HepG2 (cell line): Measurements from ENCODE around the gene CHTF18. TPM values are rescaled to one million over a fixed set of nuclear protein-coding genes. Genes with fewer than 3 reads are reported as not detected.

Experiments used
- ATF7-NPFF ChIP-seq: sonication (generic); formaldehyde crosslinking; IDR thresholded peaks from 2 replicates; pipeline ENCODE4 v1.8.1; 2023; ENCODE audit warnings: mild to moderate bottlenecking, low read depth, missing genetic modification reagents, moderate library complexity
- CHD4 ChIP-seq: fragments of 200-600 bp; sonication (generic); IDR thresholded peaks from 2 replicates; pipeline ENCODE4 v1.7.0; 2017; ENCODE audit warnings: mild to moderate bottlenecking, low read length, borderline replicate concordance
- CREBL2 ChIP-seq: sonication (generic); formaldehyde crosslinking; IDR thresholded peaks from 2 replicates; pipeline ENCODE4 v1.8.1; 2023; ENCODE audit warnings: missing genetic modification reagents, mild to moderate bottlenecking, borderline replicate concordance
- CSRNP1 ChIP-seq: sonication (generic); formaldehyde crosslinking; IDR thresholded peaks from 2 replicates; pipeline ENCODE4 v1.8.1; 2023; ENCODE audit warnings: mild to moderate bottlenecking, missing genetic modification reagents
- E2F5 ChIP-seq: sonication (generic); formaldehyde crosslinking; conservative IDR thresholded peaks from 2 replicates; pipeline ENCODE4 v1.4.0; 2020; ENCODE audit warnings: missing genetic modification reagents
- HNF1A ChIP-seq, 2 experiments: sonication (generic) in 1 of 2; formaldehyde crosslinking in 1 of 2; IDR thresholded peaks; 2 replicates each; pipeline versions ENCODE4 v1.4.0 to v1.6.1; 2016 to 2020; ENCODE audit warnings: borderline replicate concordance in 1 of 2, low read depth in 1 of 2, mild to moderate bottlenecking in 1 of 2, missing genetic modification reagents in 1 of 2
- RCOR2 ChIP-seq: IDR thresholded peaks from 2 replicates; pipeline ENCODE4 v1.6.1; 2016; ENCODE audit warnings: missing biosample characterization, missing genetic modification reagents
- RXRA ChIP-seq: sonication (generic); formaldehyde crosslinking; IDR thresholded peaks from 2 replicates; pipeline ENCODE4 v1.5.1; 2020; ENCODE audit warnings: missing genetic modification reagents
- SMAD9 ChIP-seq: sonication (generic); formaldehyde crosslinking; IDR thresholded peaks from 2 replicates; pipeline ENCODE4 v1.5.1; 2020; ENCODE audit warnings: mild to moderate bottlenecking, missing genetic modification reagents
- U2AF2 ChIP-seq: fragments of 200-400 bp; formaldehyde crosslinking; IDR thresholded peaks from 2 replicates; pipeline ENCODE4 v1.6.1; 2017; ENCODE audit warnings: low read depth, mild to moderate bottlenecking, low read length
- ZBTB33 ChIP-seq: sonication (generic); formaldehyde crosslinking; IDR thresholded peaks from 2 replicates; pipeline ENCODE4 v1.4.0; 2020; ENCODE audit warnings: missing genetic modification reagents
- ZMYM4 ChIP-seq: sonication (generic); formaldehyde crosslinking; IDR thresholded peaks from 2 replicates; pipeline ENCODE4 v1.8.1; 2023; ENCODE audit warnings: mild to moderate bottlenecking, missing genetic modification reagents
- ZNF124 ChIP-seq: sonication (generic); formaldehyde crosslinking; IDR thresholded peaks from 2 replicates; pipeline ENCODE4 v1.4.0; 2020; ENCODE audit warnings: missing genetic modification reagents
- ZNF687 ChIP-seq: sonication (generic); formaldehyde crosslinking; IDR thresholded peaks from 2 replicates; pipeline ENCODE4 v1.5.1; 2020; ENCODE audit warnings: mild to moderate bottlenecking, missing genetic modification reagents, moderate library complexity
- ZNF768 ChIP-seq: sonication (generic); formaldehyde crosslinking; IDR thresholded peaks from 2 replicates; pipeline ENCODE4 v1.4.0; 2020; ENCODE audit warnings: missing genetic modification reagents
- polyA plus RNA-seq, 8 experiments: library from polyadenylated mRNA; depleted of rRNA in 3 of 8; stranded (reverse) in 7 of 8; unstranded in 1 of 8; fragments of >200 nt; fragmentation: Illumina TruSeq in 4 of 8; extraction: Trizol in 4 of 8; gene quantifications; 2 replicates each; pipeline versions ENCODE4 v1.2.1 to v1.2.3, GENCODE V29; 2011 to 2016; ENCODE audit warnings: low read depth in 4 of 8, missing spikeins in 1 of 8, mixed read lengths in 1 of 8; ENCODE audit not compliant: insufficient read depth in 1 of 8
- total RNA-seq, 5 experiments: library from RNA; depleted of rRNA; stranded (reverse); fragments of >200 nt; fragmentation: Illumina TruSeq; extraction: Trizol; gene quantifications; 2 replicates each; pipeline ENCODE4 v1.2.3, GENCODE V29; 2016; ENCODE audit warnings: low read depth in 1 of 5

The CHTF18 gene
- total and polyA plus RNA-seq, 2 of the 13 experiments (the other 11 are each of a cell fraction or from before 2014, with no cell fraction given): 8.6 to 22.9 TPM

GRCh38 chr16:787321-787966 lies 976 bp upstream of the CHTF18 start (continued):
- 0 out of 2 replicates have a peak, but pooled peaks have one; percentile 41 for TF ChIP-seq CSRNP1 (CRISPR knock-in tag)
- no peak for TF ChIP-seq CREBL2 (CRISPR knock-in tag)
- TF ChIP-seq ZMYM4 (CRISPR knock-in tag): no peak
- no peak for TF ChIP-seq HNF1A (IDR thresholded peaks at IDR 0.05; ENCODE audit: low read depth)
- no peak for TF ChIP-seq HNF1A (CRISPR knock-in tag; IDR thresholded peaks at IDR 0.05; ENCODE audit: borderline replicate concordance)
- peak; percentile 59; the same call in 1 of the 2 replicates for TF ChIP-seq E2F5 (CRISPR knock-in tag)
- TF ChIP-seq ZNF687 (CRISPR knock-in tag): peak; percentile 54
- no peak for TF ChIP-seq U2AF2
- no peak for TF ChIP-seq CHD4
- TF ChIP-seq ATF7-NPFF (CRISPR knock-in tag): peak; percentile 39; the same call in 1 of the 2 replicates
- no peak for TF ChIP-seq RCOR2 (CRISPR knock-in tag)
- TF ChIP-seq RXRA (CRISPR knock-in tag): peak; percentile 46; the same call in 1 of the 2 replicates
- no peak for TF ChIP-seq SMAD9 (CRISPR knock-in tag)
- peak; percentile 56; the same call in 1 of the 2 replicates for TF ChIP-seq ZBTB33 (CRISPR knock-in tag)
- TF ChIP-seq ZNF768: 0 out of 2 replicates have a peak, but pooled peaks have one; percentile 4
- TF ChIP-seq ZNF124: no peak
